HG03575 (cell line): ENCODE results near the gene RIC8A.
A peak's percentile ranks its signal among the peaks of the same experiment; 100 is the strongest.
"Not testable (repeated sequence)": the region's sequence is repeated elsewhere in the genome, so short reads cannot be mapped to it uniquely, and the experiment has no call there.

Experiments used
- ATAC-seq: cut with Tn5 transposase; IDR thresholded peaks from one replicate; pipeline ENCODE4 v1.9.1; 2021; ENCODE audit not compliant: unreplicated experiment, insufficient number of reproducible peaks, low FRiP score; ENCODE audit errors: extremely low read depth

The RIC8A gene

DNA sequence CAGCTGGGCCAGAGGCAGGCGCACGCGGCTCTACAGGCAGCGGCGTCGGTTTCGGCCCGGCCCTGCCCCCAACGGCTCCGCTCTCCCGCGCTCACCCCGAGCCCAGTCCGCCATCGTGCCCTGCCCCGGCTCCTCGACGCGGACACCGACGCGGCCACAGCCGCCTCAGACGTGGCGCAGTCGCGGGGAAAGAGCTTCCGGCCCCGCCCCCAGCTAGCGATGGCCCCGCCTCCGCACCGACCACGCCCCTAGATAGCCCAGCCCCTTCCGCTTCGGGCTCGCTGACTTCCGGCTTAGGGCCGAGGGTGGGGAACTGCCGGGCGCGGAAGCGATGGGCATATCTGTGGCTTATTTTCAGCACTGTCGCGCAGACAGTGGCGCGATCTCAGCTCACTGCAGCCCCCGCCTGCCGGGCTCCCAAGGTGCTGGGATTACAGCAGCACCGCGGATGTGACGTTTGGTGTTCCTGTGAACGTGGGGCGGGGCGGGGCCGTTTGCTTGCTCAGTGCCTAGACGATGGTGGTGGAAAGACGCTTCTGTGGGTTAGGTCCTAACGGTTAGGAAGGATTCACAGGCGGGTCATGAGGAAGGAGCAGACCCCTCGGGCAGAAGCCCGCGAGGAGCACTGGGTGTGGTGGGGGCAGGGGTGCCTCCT, at the start of gene RIC8A, which contains the start of gene BET1L:
TSS of gene RIC8A (plus strand) at position 501 of the 655 bp plus-strand sequence. CDS start 1,147 bp downstream, outside the sequence.
TSS of gene BET1L (minus strand) at position 192 of the 655 bp plus-strand sequence. CDS start at position 114, 78 bp downstream.
- peak; percentile 51 for ATAC-seq

DNA sequence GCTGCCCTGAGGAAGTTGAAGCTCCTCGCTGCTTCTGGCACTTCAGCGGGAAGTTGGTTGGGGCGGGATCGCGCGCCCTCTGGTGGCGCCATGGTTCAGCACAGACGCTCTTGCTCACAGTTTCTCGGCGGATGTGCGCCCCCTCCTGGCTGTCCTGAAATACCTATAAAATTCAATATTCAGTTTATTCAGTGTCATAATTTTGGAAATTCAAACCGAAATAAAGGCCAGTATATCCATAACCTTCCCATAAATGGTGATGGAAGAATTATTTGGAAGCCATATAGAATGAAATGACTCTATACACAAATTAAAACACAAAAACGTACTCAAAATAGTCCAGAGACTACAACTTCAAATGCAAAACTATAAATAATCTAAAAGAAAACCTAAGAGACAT, 27.3 kb upstream of the RIC8A start:
- not testable (repeated sequence) for ATAC-seq

DNA sequence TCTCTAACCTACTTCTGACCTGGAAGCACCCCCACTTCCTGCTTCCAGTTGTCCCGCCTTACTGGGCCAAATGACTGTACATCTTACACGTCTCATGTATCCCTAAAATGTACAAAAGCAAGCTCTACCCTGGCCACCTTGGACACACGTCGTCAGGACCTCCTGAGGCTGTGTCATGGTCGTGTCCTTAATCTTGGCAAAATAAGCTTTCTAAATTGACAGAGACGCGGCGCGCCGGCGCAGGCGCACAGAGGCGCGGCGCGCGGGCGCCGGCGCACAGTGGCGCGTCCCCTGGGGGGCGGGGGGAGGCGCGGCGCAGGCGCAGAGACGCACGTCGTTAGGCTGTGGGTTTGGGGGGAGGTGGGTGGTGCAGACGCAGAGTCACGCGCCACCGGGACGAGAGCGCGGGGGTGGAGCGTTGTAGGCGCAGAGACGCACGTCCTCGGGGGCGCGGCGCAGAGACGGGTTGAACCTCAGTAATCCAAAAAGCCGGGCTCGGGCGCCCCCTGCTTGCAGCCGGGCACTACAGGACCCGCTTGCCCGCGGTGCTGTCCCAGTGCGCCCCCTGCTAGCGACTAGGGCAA, 18.2 kb upstream of the RIC8A start:
- ATAC-seq, result not testable (repeated sequence)

DNA sequence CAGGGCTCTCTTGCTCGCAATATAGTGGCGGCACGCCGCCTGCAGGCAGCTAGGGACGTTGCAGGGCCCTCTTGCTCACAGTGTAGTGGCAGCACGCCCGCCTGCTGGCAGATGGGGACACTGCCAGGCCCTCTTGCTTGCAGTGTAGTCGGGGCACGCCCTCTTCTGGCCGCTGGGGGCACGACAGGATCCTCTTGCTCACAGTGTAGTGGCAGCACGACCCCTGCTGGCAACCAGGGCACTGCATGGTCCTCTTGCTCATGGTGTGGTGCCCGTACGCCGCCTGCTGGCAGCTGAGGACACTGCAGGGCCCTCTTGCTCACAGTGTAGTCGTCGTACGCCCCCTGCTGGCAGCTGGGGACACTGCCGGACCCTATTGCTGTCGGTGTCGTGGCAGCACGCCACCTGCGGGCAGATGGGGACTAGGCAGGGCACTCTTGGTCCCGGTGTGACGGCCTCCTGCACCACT, 17.6 kb upstream of the RIC8A start:
- not testable (repeated sequence) for ATAC-seq

DNA sequence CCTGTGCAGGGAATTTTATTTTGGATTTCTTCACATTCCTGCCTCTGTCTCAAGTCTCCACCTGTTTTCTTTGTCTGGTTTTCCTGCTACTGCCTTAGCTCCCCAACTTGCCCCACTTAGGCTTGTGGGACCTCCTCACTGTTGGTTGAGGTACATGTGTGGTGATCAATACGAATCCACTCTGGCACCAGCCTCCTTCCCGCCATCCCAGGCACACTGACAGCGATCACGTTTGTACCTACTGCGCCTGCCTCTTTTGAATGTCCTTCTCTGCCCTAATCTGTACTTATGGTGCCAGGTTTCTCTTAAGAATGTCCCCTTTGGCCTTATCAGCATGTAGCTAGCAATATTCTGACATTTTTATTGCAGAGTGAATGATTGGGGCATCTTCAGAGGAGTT, 17.0 kb upstream of the RIC8A start:
- ATAC-seq, result not testable (repeated sequence)

DNA sequence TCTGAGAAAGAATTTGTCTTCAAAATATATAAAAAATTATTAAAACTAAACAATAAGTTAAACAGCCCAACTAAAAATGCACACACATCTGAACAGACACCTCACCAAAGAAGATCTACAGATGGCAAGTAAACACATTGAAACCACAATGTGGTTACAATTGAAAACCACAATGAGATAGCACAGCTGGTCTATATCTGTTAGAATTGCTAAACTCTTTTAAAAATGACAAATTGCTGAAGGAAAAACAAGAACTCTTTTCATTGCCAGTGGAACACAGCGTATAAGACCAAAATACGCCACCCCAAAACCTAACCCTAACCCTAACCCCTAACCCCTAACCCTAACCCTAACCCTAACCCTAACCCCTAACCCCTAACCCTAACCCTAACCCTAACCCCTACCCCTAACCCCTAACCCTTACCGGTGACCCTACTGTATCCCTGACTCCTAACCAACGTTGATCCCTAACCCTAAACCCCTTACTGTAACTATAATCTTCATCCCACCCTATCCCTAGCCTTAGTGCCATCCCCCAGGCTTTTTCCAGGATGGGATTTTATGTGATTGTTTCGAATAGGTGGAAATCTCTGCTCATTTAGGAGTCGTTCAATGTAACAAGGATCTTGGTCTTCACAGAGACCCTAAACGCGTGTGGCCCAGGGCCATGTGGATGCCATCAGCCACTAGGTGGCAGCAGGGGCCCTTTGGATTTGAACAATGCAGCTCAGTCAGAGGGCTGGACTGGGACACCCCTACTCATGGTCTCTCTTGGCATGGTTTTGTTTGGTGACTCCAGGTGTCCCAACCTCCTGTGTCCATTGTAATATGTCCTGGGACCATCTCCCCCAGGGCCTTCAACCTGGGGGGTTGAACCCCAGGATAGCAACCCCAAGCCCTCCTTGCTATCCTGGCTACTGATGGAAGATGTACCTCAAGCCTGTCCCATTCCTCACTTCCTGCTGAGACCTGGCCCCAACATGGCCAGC, 15.7 kb upstream of the RIC8A start:
- not testable (repeated sequence) for ATAC-seq

DNA sequence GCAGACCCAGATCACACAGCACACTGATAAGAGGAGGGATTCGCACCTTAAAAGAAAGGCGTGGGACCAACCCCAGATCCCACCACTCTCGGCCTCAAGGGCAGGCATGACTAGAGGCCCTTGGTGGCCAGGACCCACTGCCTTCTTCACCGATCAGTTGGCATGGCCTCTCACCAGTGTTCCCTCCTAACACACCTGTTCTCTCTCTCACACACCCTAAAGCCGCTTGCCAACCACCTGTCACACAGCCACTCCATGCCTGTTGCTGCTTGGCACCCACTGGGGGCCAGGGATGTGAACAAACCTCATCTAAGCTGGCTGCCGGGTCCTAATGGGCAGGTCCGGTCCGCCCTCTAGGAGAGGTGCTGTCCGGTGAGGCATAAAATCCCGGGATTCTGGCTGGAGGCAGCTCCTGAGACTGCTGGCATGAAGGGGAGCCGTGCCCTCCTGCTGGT, 14.8 kb upstream of the RIC8A start, which contains the start of gene SCGB1C1:
TSS of gene SCGB1C1 (plus strand) at position 405 of the 455 bp plus-strand sequence. CDS start at position 427, 22 bp downstream.
- ATAC-seq, result not testable (repeated sequence)

DNA sequence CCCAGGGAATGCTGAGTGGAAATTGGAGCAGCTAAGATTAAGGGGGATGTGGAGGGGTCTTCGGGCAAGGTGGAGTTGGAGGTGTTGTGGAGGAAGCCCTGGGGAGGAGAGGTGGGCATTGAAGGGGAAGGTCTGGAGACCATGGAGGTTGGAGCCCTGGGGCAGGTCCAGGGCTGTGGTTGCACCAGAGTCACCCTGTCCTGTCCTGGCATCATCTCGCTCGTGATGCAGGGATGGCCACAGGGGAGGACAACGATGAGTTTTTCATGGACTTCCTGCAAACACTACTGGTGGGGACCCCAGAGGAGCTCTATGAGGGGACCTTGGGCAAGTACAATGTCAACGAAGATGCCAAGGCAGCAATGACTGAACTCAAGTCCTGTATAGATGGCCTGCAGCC, 14.0 kb upstream of the RIC8A start:
- not testable (repeated sequence) for ATAC-seq

DNA sequence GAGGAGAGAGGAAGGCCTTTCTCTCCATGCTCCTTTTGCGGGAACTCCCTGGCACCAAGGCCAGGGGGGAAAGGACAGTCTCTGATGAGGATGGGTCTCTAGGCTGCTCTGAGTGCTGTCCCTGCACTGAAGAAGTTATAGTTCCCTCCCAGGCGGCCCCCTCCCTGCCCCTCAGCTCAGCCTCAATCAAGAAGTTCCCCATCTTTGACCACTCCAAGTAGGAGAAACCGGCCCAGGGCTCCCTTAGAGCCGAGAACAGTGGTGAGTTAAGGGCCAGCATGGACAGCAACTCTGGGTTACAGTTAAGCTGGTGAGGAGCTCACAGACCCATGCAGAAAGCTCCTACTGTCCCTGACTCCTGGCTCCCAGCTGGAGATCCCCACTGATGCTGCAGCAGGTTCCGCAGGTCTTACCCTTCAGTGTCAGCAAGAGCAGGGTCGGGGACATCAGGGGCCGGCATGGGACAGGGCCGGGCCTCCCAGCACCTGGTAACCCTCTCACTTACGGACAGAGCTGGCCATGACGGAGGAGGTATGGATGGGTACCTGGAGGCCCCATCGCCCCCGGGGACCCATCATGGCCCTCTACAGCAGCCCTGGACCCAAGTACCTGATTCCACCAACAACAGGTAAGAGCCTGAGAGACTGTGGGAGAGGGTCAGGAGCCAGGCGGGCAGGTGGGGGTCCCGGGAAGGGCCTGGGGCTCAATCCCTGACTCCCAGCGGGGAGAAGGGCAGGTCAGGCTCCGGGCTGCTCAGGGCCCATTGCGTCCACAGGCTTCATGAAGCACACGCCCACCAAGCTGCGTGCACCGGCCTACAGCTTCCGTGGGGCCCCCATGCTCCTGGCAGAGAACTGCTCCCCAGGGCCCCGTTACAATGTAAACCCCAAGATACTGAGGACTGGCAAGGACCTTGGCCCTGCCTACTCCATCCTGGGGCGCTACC, 10.4 kb upstream of the RIC8A start:
- ATAC-seq, result no peak

DNA sequence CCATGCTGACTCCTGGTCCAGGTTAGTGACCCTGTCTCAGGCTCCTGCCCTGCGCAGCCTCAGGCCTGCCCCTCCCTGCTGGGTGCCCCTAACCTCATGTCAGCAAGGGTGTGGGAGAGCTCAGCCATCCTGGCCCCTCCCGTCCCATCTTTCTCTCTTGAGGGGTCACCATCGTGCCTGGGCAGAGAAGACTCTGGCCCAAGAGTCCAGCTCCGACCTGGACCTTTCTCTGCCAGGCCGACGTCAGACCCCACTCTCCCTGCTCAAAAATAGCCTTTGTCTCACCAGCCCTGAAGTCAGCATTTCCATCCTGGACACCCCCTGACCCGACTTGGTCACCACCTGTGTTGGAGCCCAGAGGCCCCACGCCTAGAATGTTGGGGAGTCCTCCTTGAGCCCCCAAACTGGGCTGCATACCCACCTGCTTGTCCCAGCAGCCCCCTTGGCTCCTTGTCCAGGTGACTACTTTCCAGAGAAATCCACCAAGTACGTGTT, 9.7 kb upstream of the RIC8A start:
- ATAC-seq, result no peak

DNA sequence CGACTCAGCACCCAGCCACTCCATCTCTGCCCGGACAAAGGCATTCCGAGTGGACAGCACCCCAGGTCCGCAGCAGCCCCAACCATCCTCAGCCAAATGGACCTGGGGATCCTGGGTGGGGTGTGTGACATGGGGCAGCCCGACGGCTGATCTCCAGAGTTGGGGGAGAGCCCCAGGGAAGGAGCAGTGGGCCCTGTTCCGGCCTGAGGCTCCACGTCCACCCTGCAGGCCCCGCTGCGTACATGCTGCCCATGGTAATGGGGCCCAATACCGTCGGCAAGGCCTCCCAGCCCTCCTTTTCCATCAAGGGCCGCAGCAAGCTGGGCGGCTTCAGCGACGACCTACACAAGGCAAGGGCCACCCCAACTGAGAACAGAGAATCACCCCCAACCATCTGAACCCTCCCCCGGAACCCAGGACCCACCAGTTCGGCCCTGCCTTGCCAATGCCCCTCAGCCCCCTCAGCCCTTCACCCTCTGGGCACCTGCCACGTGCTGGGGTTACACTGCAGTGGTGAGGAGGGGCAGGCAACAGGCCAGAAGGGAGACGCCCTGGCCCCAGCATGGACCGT, 9.2 kb upstream of the RIC8A start:
- no peak for ATAC-seq

DNA sequence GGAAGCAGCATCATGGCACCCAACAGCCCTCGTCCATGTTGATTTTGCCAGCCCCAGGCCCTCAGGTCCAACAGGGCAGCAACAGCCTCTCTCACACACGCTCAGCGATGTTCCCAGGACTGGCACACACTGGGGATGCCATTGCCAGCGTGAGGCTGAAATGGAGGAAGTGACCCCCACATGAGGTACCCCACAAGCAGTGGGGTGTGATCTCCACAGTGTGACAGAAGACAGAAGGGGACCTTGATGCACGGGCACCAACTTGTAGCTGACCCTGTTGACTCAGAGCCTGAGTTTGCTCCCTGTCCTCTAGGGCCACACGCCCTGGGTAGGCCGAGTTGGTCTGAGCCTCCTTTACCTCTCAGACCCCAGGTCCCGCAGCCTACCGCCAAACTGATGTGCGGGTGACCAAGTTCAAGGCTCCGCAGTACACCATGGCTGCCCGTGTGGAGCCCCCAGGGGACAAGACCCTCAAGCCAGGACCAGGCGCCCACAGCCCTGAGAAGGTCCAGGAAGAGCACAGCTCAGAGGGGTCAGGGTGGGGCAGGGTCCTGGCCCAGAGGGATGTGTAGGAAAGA, 8.4 kb upstream of the RIC8A start:
- no peak for ATAC-seq

DNA sequence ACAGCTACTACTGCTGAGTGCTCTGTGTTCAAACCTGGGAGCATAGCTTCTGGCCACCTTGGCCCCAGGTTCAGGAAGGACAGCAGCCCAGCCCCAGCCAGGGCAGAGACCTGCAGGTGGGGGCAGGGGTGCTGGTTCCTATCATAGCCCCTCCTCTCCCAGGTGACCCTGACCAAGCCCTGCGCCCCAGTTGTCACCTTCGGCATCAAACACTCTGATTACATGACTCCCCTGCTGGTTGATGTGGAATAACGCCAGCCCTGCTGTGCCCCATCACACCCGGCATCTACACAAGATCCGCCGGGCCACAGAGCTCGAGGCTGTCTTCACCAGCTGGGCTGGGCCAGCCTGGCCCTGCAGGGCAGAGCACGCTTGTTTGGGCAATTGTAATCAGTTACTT, 7.7 kb upstream of the RIC8A start:
- ATAC-seq, result no peak

DNA sequence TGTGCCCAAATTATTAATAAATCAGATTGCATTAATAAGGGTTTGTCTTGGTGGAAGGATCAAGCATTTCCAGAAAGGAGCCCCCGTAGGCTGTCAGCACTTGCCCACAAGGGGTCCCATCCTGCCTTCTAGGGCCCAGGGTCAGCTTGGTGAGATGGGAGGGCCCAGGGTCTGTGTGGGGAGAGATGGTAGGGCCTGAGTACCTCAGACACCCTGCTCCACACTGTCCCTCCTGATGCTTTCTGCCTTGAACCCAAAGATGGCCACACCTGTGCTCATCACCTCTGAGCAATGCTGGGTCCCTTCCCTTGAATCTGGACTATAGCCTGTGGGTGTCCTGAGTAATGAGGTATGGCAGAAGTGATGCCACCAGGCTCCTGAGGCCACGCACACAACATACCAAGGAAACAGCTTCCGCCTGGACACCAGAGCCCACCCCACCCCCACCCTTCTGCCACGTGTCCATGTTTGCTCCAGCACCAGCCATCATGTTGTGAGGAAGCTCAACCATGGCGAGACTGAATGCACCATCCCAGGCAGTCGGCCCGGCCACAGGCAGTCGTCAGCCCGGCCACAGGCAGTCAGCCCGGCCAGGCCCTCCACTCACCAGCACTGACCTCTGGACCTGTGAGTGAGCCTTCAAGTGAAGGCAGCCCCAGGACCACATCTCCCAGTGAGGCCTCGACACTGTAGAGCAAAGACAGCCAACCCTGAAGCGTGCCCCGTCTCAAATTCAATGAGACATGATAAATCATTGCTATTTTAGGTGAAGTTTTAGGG, 7.1 kb upstream of the RIC8A start:
- ATAC-seq, result no peak

DNA sequence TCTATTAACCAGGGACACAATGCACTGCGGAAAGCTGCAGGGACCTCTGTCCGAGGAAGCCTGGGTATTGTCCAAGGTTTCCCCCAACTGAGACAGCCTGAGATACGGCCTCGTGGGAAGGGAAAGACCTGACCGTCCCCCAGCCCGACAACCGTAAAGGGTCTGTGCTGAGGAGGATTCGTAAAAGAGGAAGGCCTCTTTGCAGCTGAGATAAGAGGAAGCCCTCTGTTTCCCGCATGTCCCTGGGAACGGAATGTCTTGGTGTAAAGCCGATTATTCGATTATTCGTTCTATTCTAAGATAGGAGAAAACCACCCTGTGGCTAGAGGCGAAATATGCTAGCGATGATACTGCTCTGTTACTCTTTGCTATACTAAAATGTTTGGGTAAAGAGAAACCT, 5.5 kb upstream of the RIC8A start:
- ATAC-seq, result no peak

DNA sequence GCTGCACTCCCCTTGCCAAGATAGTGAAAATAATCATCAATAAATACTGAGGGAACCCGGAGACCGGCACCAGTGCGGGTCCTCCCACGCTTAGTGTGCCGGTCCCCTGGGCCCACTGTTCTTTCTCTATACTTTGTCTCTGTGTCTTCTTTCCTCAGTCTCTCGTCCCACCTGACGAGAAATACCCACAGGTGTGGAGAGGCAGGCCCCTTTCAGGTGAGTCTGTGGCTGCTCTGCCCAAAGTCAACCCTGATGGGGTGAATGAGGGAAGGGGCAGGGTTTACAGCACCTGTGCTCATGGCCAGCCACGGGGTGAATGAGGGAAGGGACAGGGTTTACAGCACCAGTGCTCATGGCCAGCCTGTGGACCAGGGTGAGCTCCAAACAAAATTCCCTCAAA, 5.0 kb upstream of the RIC8A start:
- ATAC-seq, result no peak
